ENCODE measurements around the gene CAPN8.
"Not testable (repeated sequence)": the region's sequence is repeated elsewhere in the genome, so short reads cannot be mapped to it uniquely, and the experiment has no call there.

CAPN8 gene

DNA sequence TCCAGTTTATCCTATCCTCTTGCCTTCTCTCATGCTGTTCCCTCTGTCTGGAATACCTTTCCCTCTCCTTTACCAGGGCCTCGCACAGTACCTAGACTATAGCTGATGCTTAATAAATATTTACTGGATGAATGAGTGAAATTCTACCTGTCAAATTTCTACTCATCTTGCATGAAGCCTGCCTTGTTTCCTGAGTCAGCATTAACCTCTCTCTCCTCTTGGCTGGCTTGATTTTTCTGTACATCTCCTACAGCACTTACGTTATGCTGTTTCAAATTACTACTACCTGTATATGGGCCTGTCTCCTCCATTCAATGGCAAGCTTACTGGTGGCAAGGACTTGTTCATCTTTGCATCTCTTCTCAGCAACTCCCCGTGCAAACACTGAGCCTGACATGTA lies 130.8 kb downstream of the CAPN8 start:
- in situ Hi-C loops (cut with HindIII; ENCODE audit: low sequenced_read_pairs) = no loop called here

DNA sequence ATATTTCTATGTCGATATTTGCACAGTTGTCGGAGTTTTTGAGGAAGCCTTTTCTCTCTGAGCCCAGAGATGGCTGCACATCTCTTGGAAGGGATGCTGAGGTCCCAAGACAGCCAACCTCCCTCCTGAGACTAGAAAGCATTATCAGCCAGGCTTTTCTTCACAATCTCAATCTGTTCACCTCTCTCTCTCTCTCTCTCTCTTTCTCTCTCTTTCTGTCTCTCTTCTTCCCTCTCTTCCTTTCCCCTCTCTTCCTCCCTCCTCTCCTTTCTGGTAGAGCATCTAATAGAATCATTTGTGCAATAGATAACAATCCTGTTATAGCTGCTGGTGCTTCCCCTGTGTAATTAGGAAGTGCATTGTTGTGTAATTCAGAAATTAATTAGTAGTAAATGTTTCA lies 131.8 kb downstream of the CAPN8 start:
- in situ Hi-C loops (cut with HindIII; ENCODE audit: low sequenced_read_pairs) = no loop called here

DNA sequence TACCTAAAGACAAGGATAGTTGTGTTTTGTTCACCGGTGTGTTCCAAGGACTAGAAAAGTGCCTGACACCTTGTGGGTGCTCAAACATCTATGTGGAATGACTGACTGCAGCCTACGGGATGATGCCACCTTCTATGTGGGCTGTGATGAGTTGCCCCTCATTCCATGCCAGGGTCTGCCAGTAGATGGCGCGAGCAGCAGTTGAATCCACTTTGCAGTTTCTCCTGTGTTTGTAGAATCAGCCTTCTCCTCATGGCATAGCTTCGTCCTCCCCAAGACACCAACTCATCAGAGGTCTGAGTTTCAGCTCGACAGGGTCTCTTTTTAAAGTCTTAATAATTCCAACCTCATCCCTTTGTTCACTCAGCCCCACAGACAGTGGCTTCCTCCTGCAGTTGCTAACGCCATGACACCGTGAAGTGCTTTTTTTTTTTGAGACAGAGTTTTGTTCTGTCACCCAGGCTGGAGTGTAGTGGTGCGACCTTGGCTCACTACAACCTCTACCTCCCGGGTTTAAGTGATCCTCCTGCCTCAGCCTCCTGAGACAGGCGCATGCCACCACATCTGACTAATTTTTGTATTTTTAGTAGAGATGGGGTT lies 133.7 kb downstream of the CAPN8 start:
- in situ Hi-C loops (cut with HindIII; ENCODE audit: low sequenced_read_pairs) = no loop called here

DNA sequence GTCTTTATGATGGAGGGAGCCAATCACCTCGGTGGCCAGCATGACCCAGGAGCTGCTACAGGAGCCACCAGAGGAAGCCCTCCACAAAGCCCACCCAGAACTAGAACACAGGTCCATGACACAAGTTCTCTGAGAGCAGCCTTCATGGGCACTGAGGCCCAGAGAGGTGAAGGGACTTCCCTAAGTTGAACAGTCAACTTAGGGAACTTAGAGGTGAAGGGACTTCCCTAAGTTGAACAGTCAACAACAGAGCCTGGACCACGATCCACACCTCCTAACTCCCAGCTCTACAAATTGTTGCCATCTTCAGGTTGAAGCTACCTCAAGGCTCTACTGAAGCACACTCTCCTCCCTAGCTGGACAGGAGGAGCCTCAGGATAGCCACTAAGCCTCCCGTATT lies 139.5 kb downstream of the CAPN8 start:
- in situ Hi-C loops (cut with HindIII; ENCODE audit: low sequenced_read_pairs) = no loop called here

DNA sequence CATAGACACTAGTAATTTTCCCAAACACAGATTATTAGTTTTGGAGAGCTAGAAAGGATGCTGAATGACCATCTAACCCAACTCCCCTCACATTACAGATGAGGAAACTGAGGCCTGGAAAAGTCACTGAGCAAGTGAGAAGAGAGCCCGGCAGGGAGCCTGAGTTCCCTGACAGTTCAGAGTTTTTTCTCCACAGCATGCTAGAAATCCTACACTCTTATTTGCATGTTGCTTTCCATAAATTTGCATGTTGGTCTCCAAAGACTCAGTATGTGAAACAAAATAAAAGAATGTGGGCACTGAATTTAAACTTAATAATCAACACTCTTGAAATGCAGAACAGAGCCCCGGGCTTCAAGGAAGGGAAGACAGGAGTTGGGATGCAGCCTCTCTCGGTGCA lies 140.0 kb downstream of the CAPN8 start:
- in situ Hi-C loops (cut with HindIII; ENCODE audit: low sequenced_read_pairs) = no loop called here

DNA sequence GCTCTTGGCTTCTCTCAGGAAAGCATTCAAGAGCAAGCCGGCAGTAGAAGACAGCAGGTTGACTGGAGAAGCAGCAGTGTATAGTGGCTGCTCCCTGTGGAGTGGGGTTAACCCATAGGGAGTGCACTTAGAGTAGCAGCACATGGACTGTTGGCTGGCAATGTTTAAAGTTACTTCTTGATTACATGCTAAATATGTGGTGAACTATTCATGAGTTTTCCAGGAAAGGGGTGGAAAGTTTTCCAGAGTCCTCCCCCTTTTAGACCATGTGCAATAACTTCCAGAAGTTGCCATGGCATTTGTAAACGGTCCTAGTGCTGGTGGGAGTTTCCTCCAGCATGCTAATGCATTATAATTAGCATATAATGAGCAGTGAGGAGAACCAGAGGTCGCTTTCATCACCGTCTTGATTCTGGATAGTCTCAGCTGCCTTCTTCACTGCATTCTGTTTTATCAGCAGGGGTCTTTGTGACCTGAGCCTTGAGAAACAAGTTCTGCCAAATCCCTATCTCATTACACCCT lies 140.5 kb downstream of the CAPN8 start:
- in situ Hi-C loops (cut with HindIII; ENCODE audit: low sequenced_read_pairs) = no loop called here

DNA sequence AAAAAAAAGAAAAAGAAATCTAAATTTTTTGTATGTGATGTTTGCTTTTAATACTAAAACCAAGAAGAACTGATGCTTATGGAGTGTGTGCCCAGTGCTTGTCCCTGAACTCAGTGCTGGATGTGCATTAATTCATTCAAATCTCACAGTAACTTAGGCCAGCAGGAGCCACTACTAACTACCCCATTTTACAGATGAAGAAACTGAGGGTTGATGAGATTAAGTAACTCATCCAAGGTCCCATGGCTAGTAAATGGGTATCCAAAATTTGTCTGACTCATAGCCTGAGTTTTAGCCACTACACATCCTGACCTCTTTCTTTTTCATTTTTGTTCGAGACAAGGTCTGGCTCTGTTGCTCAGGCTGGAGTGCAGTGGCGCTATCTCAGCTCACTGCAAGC lies 144.4 kb downstream of the CAPN8 start:
- in situ Hi-C loops (cut with HindIII; ENCODE audit: low sequenced_read_pairs) = no loop called here

DNA sequence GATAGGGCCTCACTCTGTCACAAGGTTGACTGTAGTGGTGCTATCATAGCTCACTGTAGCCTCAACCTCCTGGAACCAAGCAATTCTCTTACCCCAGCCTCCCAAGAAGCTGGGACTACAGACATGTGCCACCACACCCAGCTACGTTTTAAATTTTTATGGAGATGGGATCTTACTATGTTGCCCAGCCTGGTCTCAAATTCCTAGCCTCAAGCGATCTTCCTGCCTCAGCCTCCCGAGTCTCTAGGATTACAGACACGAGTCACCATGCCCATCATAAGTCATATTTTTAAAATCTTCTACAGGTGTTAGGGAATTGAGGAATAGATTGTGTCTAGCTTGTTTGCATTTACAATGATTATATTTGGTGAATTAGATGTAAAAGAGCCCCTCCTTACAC lies 145.3 kb downstream of the CAPN8 start:
- in situ Hi-C loops (cut with HindIII; ENCODE audit: low sequenced_read_pairs) = no loop called here

DNA sequence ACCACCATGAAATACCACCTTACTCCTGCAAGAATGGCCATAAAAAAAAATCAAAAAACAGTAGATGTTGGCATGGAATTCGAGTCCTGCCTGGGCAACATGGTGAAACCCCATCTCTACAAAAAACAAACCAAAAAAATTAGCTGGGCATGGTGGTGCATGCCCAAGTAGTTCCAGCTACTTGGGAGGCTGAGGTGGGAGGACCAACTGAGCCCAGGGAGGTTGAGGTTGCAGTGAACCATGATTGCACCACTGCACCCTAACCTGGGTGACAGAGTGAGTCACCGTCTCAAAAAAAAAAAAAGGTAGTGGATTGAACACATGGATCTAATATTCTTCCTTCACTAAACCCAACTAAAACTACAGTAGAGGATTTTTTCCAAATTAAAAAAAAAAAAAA lies 146.4 kb downstream of the CAPN8 start:
- in situ Hi-C loops (cut with HindIII; ENCODE audit: low sequenced_read_pairs) = no loop called here

DNA sequence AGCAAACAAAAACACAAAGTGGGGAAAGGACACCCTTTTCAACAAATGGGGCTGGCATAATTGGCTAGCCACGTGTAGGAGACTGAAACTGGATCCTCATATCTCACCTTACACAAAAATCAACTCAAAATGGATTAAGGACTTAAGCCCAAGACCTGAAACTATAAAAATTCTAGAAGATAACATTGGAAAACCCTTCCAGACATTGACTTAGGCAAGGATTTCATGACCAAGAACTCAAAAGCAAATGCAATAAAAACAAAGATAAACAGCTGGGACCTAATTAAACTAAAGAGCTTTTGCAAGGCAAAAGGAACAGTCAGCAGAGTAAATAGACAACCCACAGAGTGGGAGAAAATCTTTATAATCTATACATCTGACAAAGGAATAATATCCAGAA lies 146.9 kb downstream of the CAPN8 start:
- in situ Hi-C loops (cut with HindIII; ENCODE audit: low sequenced_read_pairs) = not testable (repeated sequence)

DNA sequence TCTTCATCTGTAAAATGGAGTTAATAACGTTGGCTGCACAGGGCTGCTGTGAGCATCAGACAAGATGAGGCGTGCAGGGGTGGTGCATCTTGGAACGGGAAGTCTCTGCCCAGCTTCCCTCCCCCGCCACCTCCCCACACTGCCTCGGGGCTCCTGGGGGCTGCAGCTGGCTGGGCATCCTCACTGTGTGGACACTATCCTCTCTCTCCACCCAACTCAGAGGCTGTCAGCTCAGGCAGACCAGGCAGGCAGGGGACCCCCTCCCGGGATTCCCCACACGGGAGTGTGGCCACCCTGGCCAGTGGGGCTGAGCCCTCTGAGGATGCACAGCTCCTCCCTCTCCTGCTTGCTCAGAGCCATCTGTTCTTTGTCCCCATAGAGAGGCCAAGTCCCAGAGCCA lies 149.6 kb downstream of the CAPN8 start:
- in situ Hi-C loops (cut with HindIII; ENCODE audit: low sequenced_read_pairs) = no loop called here

DNA sequence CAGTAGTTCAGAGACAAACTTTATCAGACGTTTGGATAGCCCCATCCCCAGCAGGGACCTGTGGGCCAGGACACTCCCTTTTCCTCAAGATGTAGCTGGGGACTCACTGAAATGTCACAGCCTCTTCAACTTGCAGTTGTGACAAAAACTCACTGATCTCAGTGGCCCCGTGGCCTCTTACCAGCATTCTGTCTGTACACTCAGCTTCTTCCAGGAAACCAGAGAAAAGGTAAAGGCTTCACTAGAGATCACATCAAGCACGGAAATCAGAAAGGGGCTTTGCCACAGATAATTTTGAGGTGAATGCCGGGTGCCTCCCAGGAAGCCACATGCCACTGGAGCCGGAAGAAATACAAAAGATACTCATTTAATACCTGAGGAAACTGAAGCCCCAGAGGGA lies 150.1 kb downstream of the CAPN8 start:
- in situ Hi-C loops (cut with HindIII; ENCODE audit: low sequenced_read_pairs) = no loop called here

DNA sequence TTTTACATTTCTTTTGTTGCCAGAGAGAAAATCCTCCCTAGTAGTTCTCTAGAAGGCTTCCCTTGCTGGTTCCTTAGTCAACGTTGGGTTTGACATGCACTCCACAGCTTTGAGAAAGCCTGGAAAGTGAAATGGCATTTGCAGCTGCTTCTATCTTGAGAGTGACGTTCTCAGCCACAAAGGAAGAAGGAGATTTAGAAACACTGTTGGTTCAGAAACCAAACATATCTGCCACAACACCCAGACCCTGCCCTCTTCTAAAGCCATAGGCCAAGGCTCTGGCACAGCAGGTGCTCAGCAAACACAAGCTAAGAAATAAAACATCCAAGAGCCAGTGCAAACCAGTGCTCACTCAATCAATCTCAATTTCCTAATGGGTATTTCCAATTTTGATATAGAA lies 150.9 kb downstream of the CAPN8 start:
- in situ Hi-C loops (cut with HindIII; ENCODE audit: low sequenced_read_pairs) = no loop called here

DNA sequence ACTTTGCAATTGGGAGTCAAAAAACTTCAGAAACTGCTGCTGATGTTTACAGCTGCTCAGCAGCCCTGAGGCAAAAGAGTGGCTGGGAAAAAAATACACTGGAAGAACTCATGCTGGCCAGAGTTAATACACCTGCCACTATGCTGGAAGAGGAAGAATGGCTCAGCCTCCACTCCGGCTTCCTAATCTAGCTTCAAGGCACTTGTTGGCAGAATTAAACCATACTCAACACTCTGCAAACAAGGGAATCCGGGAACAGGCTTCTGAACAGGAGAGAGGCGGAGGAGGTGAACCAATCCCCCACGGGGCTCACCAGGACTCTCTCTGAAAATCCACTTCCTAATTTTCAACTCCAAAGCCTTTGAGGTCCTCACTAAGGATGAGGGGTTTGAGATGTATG lies 152.2 kb downstream of the CAPN8 start:
- in situ Hi-C loops (cut with HindIII; ENCODE audit: low sequenced_read_pairs) = no loop called here

DNA sequence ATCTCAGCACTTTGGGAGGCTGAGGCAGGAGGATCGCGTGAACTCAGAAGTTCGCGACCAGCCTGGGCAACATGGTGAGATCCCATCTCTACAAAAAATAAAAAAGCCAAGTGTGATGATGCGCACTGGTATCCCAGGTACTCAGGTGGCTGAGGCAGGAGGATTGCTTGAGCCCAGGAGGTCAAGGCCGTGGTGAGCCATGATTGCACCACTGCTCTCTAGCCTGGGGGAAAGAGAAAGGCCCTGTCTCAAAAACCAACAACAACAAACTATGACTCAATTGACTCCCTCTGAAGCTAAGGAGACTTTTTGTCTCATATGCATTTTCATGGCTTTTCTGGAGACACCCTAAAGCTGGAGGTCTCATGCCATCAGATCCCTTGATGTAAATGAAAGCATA lies 153.4 kb downstream of the CAPN8 start:
- in situ Hi-C loops (cut with HindIII; ENCODE audit: low sequenced_read_pairs) = no loop called here

DNA sequence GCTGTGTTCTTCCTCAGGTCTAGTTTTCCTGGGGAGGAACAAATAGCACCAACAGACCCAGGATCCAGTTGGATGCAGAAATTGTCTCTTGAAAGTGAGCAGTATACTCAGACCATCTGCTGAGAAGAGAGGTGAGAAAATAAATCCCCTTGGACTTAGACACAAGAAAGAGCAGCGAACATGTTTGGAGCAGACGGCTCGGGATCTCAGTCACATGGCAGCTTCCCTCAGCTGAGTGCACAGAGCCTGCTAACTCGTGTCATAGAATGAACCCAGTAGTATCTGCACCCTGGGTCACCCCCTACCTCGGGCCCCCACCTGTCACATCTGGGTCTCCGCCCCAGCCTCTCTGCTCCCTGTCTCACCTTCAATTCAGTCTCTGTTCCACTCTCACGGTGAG lies 156.7 kb downstream of the CAPN8 start:
- in situ Hi-C loops (cut with HindIII; ENCODE audit: low sequenced_read_pairs) = no loop called here

DNA sequence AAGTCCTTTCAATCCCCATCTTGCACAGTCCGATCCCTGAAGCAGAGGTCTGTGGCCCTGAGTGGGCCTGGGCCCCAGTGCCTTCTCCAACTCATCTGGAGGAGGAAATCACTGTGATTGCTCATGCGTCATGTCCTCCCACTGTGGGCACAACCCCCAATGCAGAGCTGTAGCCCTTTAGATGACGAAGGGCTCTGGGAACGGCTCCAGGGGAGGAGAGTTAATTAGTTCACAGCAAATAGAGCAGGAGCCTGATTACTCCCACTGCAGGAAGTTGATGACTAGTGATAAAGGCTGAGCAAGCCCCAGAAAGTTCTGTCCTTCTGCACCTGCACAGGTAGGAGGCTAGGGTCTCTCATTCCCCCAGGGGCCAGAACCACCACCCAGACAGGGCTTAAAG lies 160.8 kb downstream of the CAPN8 start:
- in situ Hi-C loops (cut with HindIII; ENCODE audit: low sequenced_read_pairs) = no loop called here

DNA sequence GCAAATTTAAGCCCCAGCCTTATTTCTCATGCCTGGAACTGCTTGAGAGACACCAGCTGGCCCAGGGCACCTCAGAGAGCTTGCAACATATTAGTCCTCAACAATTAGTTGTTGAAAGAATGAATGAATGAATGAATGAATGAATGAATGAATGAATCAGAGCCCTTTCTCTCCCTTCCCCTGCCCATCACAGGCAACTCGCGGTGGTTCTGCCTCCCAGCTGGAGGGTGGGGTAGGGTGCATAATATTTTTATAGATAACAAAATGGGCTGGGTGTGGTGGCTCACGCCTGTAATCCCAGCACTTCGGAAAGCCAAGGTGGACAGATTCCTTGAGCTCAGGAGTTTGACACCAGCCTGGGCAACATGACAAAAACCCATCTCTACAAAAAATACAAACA lies 162.2 kb downstream of the CAPN8 start:
- in situ Hi-C loops (cut with HindIII; ENCODE audit: low sequenced_read_pairs) = no loop called here

DNA sequence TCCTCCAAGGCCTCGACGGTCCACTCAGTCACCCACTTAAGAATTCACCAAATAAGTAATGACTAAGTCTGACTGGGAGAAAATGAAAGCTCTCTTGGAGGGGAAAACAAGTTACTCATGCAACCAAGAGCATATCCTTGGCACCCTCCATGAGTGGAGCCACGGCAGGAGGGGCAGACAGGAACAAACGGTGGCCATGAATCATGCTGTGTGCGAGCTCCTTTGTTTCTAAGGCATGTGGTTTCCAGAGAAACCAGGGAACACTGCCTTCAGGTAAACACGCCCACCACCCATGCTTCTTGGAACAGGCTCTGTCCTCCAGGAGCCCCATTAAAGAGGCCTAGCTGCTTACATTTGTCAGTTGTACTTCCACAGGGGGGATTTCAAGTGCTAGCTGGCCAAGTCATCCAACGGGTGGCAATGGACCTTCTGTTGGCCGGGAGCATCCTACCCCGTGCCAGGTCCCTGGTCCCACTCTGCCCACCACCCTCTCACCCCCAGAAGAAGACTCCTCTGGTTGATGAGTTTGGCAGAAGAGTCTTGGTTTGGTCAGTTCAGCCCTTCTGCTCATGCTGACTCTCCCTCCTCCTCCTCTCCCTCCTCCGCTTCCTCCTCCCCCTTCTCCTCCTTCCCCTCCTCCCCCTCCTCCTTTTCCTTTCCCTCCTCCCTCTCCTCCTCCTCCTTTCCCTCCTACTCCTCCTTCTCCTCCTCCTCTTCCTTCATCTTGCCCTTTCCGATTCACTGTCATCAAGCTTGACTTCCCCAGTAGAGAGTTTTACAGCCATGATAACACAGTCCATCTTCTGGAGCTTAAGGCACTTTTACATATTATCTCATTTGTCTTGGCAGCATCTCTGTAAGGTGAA lies 164.7 kb downstream of the CAPN8 start:
- in situ Hi-C loops (cut with HindIII; ENCODE audit: low sequenced_read_pairs) = no loop called here

DNA sequence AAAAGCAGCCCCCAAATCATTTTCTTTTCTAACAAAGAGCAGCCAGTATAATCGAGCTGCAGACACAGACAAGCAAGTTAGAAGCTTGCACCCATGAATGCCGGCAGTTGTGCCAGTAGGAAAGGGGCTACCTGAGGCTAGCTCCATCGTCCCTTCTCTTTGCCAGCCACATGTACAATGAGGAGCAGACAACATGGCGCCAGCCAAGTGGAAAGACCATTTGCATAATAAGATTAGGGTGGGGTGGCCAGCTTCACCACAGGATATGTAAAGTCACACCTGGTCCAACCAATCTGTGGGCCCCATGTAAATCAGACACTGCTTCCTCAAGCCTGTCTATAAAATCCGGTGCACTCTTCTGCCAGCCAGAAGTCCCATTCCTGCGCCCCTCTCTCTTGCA lies 168.6 kb downstream of the CAPN8 start:
- in situ Hi-C loops (cut with HindIII; ENCODE audit: low sequenced_read_pairs) = loop anchor here (5.0 kb wide), 1 partner anchor 35 kb away; no protein-coding TSS in a partner anchor

DNA sequence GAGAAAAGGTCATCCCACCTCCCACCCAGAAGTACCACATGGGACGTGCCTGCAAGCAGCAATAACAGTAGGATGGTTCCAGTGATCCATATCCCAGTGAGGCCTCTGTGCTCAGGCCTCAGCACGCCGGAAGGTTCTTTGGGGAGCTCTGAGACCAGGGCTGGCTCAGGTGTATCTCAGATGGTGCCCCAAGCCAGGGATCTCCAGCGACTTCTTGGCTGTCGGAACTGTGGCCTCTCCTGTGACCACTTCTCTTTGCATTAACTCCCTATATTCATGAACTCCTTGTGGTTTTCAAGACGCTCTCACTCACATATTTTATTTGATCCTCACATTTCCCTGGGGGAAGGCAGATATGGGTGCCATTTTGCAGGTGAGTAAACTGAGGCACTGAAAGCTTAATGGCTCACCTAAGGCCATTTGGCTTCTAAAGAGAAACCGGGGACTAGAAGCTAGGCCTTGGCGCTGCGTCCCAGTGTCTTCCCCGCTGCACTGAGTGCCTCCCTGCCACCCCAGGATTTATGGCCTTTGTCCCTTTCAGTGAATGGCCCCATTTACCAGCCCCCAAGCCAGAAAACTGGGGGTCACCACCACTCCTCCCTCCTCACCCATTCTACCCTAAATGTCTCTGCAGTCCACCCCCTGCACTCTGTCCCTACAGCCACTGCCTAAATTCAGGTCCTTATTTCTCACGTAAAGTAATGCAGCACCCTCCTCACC lies 170.4 kb downstream of the CAPN8 start:
- in situ Hi-C loops (cut with HindIII; ENCODE audit: low sequenced_read_pairs) = loop anchor here (5.0 kb wide), 1 partner anchor 33 kb away; no protein-coding TSS in a partner anchor

DNA sequence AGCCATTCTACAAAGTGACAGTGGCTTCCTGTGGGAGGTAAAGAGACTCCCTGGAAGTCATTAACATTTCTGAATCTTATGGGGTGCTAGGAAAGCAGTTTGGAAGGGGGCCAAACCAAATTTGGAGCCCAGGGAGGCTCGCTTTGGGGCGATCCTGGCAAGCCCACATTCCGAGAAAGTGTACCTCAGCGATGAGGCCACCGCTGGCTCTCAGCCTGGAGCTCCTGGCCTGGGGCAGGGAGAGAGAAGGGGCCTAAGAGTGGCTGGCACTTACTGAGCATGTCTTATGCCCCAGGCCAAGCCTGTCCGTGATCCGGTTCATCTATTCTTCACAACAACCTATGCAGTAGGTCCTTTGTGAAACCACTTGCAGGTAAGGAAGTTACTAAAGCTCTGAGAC lies 173.5 kb downstream of the CAPN8 start:
- in situ Hi-C loops (cut with HindIII; ENCODE audit: low sequenced_read_pairs) = no loop called here
